ENCODE measurements around the gene PPDPF.

Gene PPDPF

GRCh38 chr20:63544958-63545516, 24.5 kb downstream of the PPDPF start:
- H3K27me3 ChIP-seq (ENCODE audit: control insufficient read depth, low read length) = peaks cover 51% of the 10 kb centered on the region
- H3K4me1 ChIP-seq (ENCODE audit: control insufficient read depth, low read length) = peaks cover 11% of the 10 kb centered on the region
- no peaks in the 10 kb centered on the region for H3K9me2 ChIP-seq (replicated peaks; ENCODE audit: control insufficient read depth, low read length)
- no peaks in the 10 kb centered on the region for H3K9me3 ChIP-seq (ENCODE audit: control insufficient read depth, insufficient read depth, low read length)
- no peaks in the 10 kb centered on the region for H3F3A ChIP-seq (ENCODE audit: control insufficient read depth, insufficient read depth)
- H3K36me3 ChIP-seq (ENCODE audit: control insufficient read depth, low read length) = no peaks in the 10 kb centered on the region
- no peak overlapping the region for H3K4me3 ChIP-seq (ENCODE audit: low read length)
- H3K79me2 ChIP-seq (ENCODE audit: control insufficient read depth, low read length) = no peaks in the 10 kb centered on the region
- H3K4me2 ChIP-seq (ENCODE audit: low read length) = no peak overlapping the region
- H3K27ac ChIP-seq (ENCODE audit: low read depth, low read length) = no peak overlapping the region
- TF ChIP-seq EZH2phosphoT487 (IDR thresholded peaks at IDR 0.05; ENCODE audit: borderline replicate concordance, low read length) = no peak
- TF ChIP-seq, protein P1, sequence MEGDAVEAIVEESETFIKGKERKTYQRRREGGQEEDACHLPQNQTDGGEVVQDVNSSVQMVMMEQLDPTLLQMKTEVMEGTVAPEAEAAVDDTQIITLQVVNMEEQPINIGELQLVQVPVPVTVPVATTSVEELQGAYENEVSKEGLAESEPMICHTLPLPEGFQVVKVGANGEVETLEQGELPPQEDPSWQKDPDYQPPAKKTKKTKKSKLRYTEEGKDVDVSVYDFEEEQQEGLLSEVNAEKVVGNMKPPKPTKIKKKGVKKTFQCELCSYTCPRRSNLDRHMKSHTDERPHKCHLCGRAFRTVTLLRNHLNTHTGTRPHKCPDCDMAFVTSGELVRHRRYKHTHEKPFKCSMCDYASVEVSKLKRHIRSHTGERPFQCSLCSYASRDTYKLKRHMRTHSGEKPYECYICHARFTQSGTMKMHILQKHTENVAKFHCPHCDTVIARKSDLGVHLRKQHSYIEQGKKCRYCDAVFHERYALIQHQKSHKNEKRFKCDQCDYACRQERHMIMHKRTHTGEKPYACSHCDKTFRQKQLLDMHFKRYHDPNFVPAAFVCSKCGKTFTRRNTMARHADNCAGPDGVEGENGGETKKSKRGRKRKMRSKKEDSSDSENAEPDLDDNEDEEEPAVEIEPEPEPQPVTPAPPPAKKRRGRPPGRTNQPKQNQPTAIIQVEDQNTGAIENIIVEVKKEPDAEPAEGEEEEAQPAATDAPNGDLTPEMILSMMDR (IDR thresholded peaks at IDR 0.05; ENCODE audit: low read depth, low read length, poor library complexity, severe bottlenecking) = no peak
- H4K20me1 ChIP-seq (ENCODE audit: control insufficient read depth, insufficient read depth, low read depth, low read length) = peaks cover 4% of the 10 kb centered on the region; the same call in 1 of the 2 replicates

- Histone ChIP-seq H3K36me3 (ENCODE audit: control insufficient read depth, low read length) (no peaks in the 10 kb centered on the region), H3K4me2 (ENCODE audit: low read length) (no peak overlapping the region), H3K9me3 (ENCODE audit: control insufficient read depth, insufficient read depth, low read length) (no peaks in the 10 kb centered on the region), H3K27ac (ENCODE audit: low read depth, low read length) (no peak overlapping the region), H3K4me1 (ENCODE audit: control insufficient read depth, low read length) (peaks cover 11% of the 10 kb centered on the region), H3K4me3 (ENCODE audit: low read length) (no peak overlapping the region), H3F3A (ENCODE audit: control insufficient read depth, insufficient read depth) (no peaks in the 10 kb centered on the region), H3K27me3 (ENCODE audit: control insufficient read depth, low read length) (peaks cover 55% of the 10 kb centered on the region), H3K9me2 (replicated peaks; ENCODE audit: control insufficient read depth, low read length) (no peaks in the 10 kb centered on the region), H4K20me1 (ENCODE audit: control insufficient read depth, insufficient read depth, low read depth, low read length) (peaks cover 4% of the 10 kb centered on the region; the same call in 1 of the 2 replicates), H3K79me2 (ENCODE audit: control insufficient read depth, low read length) (no peaks in the 10 kb centered on the region)
- TF ChIP-seq EZH2phosphoT487 (IDR thresholded peaks at IDR 0.05; ENCODE audit: borderline replicate concordance, low read length) = no peak
- TF ChIP-seq, protein P1 (IDR thresholded peaks at IDR 0.05; ENCODE audit: low read depth, low read length, poor library complexity, severe bottlenecking) = no peak
Measured at GRCh38 chr20:63545814-63546213, 25.2 kb downstream of the PPDPF start.

DNA sequence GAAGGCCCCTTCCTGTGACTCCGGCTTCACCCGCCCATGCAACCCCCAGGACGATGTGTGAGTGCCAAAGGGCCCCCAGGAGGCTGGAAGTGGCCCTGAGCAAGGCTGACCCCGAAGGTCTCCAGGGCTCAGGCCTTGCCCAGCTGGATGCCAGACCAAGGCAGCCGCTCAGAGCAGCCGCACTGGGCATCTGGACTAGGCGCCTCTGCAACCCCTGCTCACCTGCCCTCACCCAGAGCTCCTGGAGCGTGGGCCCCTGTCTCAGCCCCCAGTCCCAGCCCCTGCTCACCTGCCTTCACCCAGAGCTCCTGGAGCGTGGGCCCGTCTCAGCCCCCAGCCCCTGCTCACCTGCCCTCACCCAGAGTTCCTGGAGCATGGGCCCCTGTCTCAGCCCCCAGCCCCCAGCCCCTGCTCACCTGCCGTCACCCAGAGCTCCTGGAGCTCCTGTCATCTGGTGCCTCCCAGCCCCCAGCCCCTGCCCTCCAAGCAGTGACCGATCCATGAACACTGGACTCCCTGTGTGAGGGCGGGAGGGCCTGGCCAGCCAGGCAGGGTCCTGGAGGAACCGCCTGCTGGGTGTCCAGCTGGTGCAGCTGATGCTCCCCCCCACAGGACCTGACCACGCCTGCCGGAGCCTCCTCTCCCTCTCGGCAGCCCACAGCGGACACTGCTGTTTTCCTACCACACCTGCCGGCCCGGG, 25.8 kb downstream of the PPDPF start:
- H3K9me2 ChIP-seq (replicated peaks; ENCODE audit: control insufficient read depth, low read length) = no peaks in the 10 kb centered on the region
- H3K27ac ChIP-seq (ENCODE audit: low read depth, low read length) = no peak overlapping the region
- H3F3A ChIP-seq (ENCODE audit: control insufficient read depth, insufficient read depth) = no peaks in the 10 kb centered on the region
- no peak overlapping the region for H3K4me3 ChIP-seq (ENCODE audit: low read length)
- H4K20me1 ChIP-seq (ENCODE audit: control insufficient read depth, insufficient read depth, low read depth, low read length) = peaks cover 4% of the 10 kb centered on the region; the same call in 1 of the 2 replicates
- no peaks in the 10 kb centered on the region for H3K79me2 ChIP-seq (ENCODE audit: control insufficient read depth, low read length)
- no peaks in the 10 kb centered on the region for H3K9me3 ChIP-seq (ENCODE audit: control insufficient read depth, insufficient read depth, low read length)
- H3K27me3 ChIP-seq (ENCODE audit: control insufficient read depth, low read length) = peaks cover 60% of the 10 kb centered on the region
- H3K4me1 ChIP-seq (ENCODE audit: control insufficient read depth, low read length) = peaks cover 11% of the 10 kb centered on the region
- H3K36me3 ChIP-seq (ENCODE audit: control insufficient read depth, low read length) = no peaks in the 10 kb centered on the region
- no peak for TF ChIP-seq EZH2phosphoT487 (IDR thresholded peaks at IDR 0.05; ENCODE audit: borderline replicate concordance, low read length)
- TF ChIP-seq, protein P1 (IDR thresholded peaks at IDR 0.05; ENCODE audit: low read depth, low read length, poor library complexity, severe bottlenecking) = no peak
- no peak overlapping the region for H3K4me2 ChIP-seq (ENCODE audit: low read length)

All from DOHH2 (cell line).